Neutrophil (primary cell): Measurements from ENCODE around the gene DPRX.

ENCODE experiments used
- H3K27ac ChIP-seq: fragments of 200-600 bp; sonication (generic); 2 replicates; pipeline ENCODE4 v1.5.1; 2016; ENCODE audit warnings: mild to moderate bottlenecking, moderate library complexity
- H3K27me3 ChIP-seq: fragments of 200-600 bp; sonication (generic); 2 replicates; pipeline ENCODE4 v1.6.0; 2016; ENCODE audit warnings: mild to moderate bottlenecking
- H3K36me3 ChIP-seq: fragments of 200-600 bp; sonication (generic); 2 replicates; pipeline ENCODE4 v1.5.1; 2017
- H3K4me1 ChIP-seq, 2 experiments: fragments of 200-600 bp in 1 of 2; sonication (generic) in 1 of 2; 1 replicate in 1 of 2; 2 replicates in 1 of 2; pipeline versions ENCODE4 v1.5.1 to v1.6.1; 2013 to 2016; ENCODE audit warnings: low read depth in 1 of 2, low read length in 1 of 2, mild to moderate bottlenecking in 1 of 2, moderate library complexity in 1 of 2; ENCODE audit not compliant: control insufficient read depth in 1 of 2, insufficient read depth in 1 of 2
- H3K4me3 ChIP-seq, 2 experiments: fragments of 200-600 bp in 1 of 2; sonication (generic) in 1 of 2; 1 replicate in 1 of 2; 2 replicates in 1 of 2; pipeline ENCODE4 v1.5.1; 2013 to 2016; ENCODE audit warnings: low read depth in 1 of 2, low read length in 1 of 2, mild to moderate bottlenecking in 1 of 2, moderate library complexity in 1 of 2
- H3K9me3 ChIP-seq: fragments of 200-600 bp; sonication (generic); 2 replicates; pipeline ENCODE4 v1.5.1; 2016
- CTCF ChIP-seq: fragments of 200-600 bp; sonication (generic); IDR thresholded peaks from 2 replicates; pipeline ENCODE4 v1.5.1; 2016; ENCODE audit warnings: antibody characterized with exemption

The DPRX gene

DNA sequence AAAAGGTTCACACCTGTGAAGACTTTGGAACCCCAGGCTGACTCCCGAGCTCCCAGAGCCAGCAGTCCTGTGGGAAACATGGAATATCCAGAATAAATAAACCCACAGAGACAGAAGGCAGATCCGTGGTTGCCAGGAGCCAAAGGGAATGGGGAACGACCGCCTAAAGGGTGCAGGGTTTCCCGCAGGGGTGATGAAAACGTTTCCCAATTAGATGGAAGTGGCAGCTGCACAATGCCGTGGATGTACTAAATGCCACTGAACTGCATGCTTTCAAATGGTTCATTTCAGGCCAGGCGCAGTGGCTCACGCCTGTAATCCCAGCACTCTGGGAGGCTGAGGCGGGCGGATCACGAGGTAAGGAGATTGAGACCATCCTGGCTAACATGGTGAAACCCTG lies 23.4 kb upstream of the DPRX start:
- H3K9me3 ChIP-seq: no peaks in the 10 kb centered on the region
- H3K27me3 ChIP-seq: no peaks in the 10 kb centered on the region
- no peak for TF ChIP-seq CTCF
- H3K4me1 ChIP-seq: no peaks in the 10 kb centered on the region
- H3K36me3 ChIP-seq: no peaks in the 10 kb centered on the region
- no peak overlapping the region for H3K27ac ChIP-seq
- no peak overlapping the region for H3K4me3 ChIP-seq

- no peaks in the 10 kb centered on the region for H3K9me3 ChIP-seq
- H3K27ac ChIP-seq: no peak overlapping the region
- TF ChIP-seq CTCF: no peak
These were observed 18.9 kb upstream of the DPRX start for GRCh38 chr19:53612762-53613526.

GRCh38 chr19:53621885-53622740 lies 9.7 kb upstream of the DPRX start:
- Histone ChIP-seq H3K27me3 (no peaks in the 10 kb centered on the region), H3K27ac (no peak overlapping the region), H3K4me3 (no peak overlapping the region), H3K36me3 (no peaks in the 10 kb centered on the region), H3K4me1 (no peaks in the 10 kb centered on the region), H3K9me3 (no peaks in the 10 kb centered on the region)
- TF ChIP-seq CTCF: no peak

More at GRCh38 chr19:53612762-53613526, 18.9 kb upstream of the DPRX start:
- Histone ChIP-seq H3K4me1 (no peaks in the 10 kb centered on the region), H3K36me3 (no peaks in the 10 kb centered on the region), H3K4me3 (no peak overlapping the region), H3K27me3 (no peaks in the 10 kb centered on the region)

DNA sequence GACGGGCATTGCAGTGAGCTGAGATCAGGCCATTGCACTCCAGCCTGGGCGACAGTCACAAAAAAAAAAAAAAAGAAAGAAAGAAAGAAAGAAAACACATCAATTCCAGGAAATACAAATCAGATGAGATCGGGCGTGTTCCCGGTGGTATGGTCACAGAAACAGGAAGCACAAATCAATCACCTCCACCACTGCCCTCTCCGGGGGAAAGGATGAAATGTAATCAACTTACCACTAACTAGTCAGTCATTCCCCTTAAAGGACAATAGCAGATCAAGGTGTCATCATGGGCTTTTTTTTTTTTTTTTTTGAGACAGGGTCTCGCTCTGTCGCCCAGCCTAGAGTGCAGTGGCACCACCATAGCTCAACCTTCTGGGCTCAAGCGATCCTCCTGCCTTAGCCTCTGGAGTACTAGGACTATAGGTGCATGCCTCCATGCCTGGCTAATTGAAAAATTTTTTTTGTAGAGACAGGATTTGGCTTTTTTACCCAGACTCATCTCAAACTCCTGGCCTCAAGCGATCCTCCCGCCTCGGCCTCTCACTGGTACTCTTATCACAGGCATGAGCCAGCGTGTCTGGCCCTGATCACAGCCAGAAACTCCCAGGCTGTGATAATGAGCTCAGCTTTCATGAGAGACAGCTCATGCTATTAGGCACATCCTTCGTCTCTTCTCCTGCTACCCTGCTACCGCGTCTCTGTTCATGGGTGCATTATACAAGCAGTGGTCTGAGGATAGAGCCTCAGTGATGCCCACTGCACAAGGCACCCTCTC lies 6.8 kb upstream of the DPRX start:
- Histone ChIP-seq H3K36me3 (no peaks in the 10 kb centered on the region), H3K9me3 (no peaks in the 10 kb centered on the region), H3K4me1 (no peaks in the 10 kb centered on the region), H3K4me3 (no peak overlapping the region), H3K27me3 (no peaks in the 10 kb centered on the region), H3K27ac (no peak overlapping the region)
- no peak for TF ChIP-seq CTCF

DNA sequence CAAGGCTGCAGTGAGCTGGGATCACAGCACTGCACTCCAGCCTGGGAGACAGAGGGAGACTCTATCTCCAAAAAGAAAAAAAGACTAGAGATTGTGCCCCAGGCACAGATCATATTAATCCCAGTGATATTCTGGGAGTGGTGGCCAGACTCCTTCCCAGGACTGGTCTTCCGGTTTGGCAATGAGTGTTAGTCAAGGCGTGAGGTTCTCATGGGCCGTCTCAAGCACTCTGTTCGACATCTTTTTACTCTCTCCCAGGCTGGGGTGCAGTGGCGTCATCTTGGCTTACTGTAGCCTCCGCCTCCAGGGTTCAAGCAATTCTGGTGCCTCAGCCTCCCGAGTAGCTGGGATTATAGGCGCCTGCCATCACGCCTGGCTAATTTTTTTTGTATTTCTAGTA lies 5.3 kb upstream of the DPRX start:
- Histone ChIP-seq H3K4me1 (no peaks in the 10 kb centered on the region), H3K4me3 (no peak overlapping the region), H3K36me3 (no peaks in the 10 kb centered on the region), H3K27ac (no peak overlapping the region), H3K9me3 (no peaks in the 10 kb centered on the region), H3K27me3 (no peaks in the 10 kb centered on the region)
- no peak for TF ChIP-seq CTCF
